Transverse colon (tissue), 4 donors: ENCODE results near the gene SPEN. TPM values are rescaled to one million over a fixed set of nuclear protein-coding genes. Genes with fewer than 3 reads are reported as not detected.
A peak's percentile ranks its signal among the peaks of the same experiment; 100 is the strongest.
"Not testable (repeated sequence)": the region's sequence is repeated elsewhere in the genome, so short reads cannot be mapped to it uniquely, and the experiment has no call there.

Experiments
- DNase-seq: peaks from one replicate; pipeline ENCODE4 v3.0.0-alpha.2; 2019
- H3K27ac ChIP-seq, 4 donors: fragments of 200-600 bp; sonication (generic); 2 replicates each; pipeline ENCODE4 v1.5.1; 2016 to 2018; ENCODE audit warnings: inconsistent platforms in 4 of 4
- H3K27me3 ChIP-seq: fragments of 200-600 bp; sonication (generic); 2 replicates; pipeline ENCODE4 v1.5.1; 2017; ENCODE audit warnings: inconsistent platforms
- H3K36me3 ChIP-seq, 4 donors: fragments of 200-600 bp; sonication (generic); 2 replicates each; pipeline ENCODE4 v1.5.1; 2017 to 2019; ENCODE audit warnings: inconsistent platforms in 4 of 4
- H3K4me1 ChIP-seq, 4 donors: fragments of 200-600 bp; sonication (generic); 2 replicates each; pipeline ENCODE4 v1.5.1; 2017 to 2020; ENCODE audit warnings: inconsistent platforms in 4 of 4
- H3K4me3 ChIP-seq, 4 donors: fragments of 200-600 bp; sonication (generic); 1 replicate in 1 of 4; 2 replicates in 3 of 4; pipeline versions ENCODE4 v1.5.1 to v1.6.1; 2017 to 2019; ENCODE audit warnings: inconsistent platforms in 4 of 4
- H3K9me3 ChIP-seq, 2 donors: fragments of 200-600 bp; sonication (generic); 2 replicates each; pipeline ENCODE4 v1.5.1; 2017 to 2019; ENCODE audit warnings: inconsistent platforms in 2 of 2
- CTCF ChIP-seq, 5 experiments: fragments of 200-600 bp in 3 of 5; fragments of 450-650 bp in 2 of 5; sonication (generic) in 3 of 5; IDR thresholded peaks; 1 replicate in 2 of 5; 2 replicates in 3 of 5; pipeline ENCODE4 v1.5.1; 2016 to 2017; ENCODE audit warnings: antibody characterized with exemption in 5 of 5, inconsistent platforms in 3 of 5, mild to moderate bottlenecking in 2 of 5, moderate library complexity in 1 of 5
- EP300 ChIP-seq: sonication (generic); formaldehyde crosslinking; IDR thresholded peaks from one replicate; pipeline ENCODE4 v1.6.1; 2017; ENCODE audit warnings: antibody characterized with exemption, low read depth
- POLR2A ChIP-seq: fragments of 450-650 bp; IDR thresholded peaks from one replicate; pipeline ENCODE4 v1.6.1; 2016; ENCODE audit warnings: antibody characterized with exemption, mild to moderate bottlenecking, moderate library complexity
- POLR2AphosphoS5 ChIP-seq, 3 donors: sonication (generic); formaldehyde crosslinking; IDR thresholded peaks; one replicate each; pipeline ENCODE4 v1.6.1; 2016; ENCODE audit warnings: antibody characterized with exemption in 3 of 3
- WGBS, 2 donors: methylation state at CpG; one replicate each; pipeline ENCODE4 v1.1.5; 2018; ENCODE audit warnings: low coverage in 1 of 2; 5-methylcytosine and 5-hydroxymethylcytosine counted together
- in situ Hi-C, 4 donors: fragments of 200-750 bp; cut with MboI; loops; one replicate each; pipeline versions ENCODE4 v1.15.0 to v1.15.1; 2017; ENCODE audit warnings: low sequenced_read_pairs in 3 of 4, low pct_ligation_motif_present in 1 of 4, low pct_unique_long_range_greater_than_20kb in 1 of 4
- intact Hi-C: fragments of 100-400 bp; cut with DNase I; formaldehyde crosslinking; loops from one replicate; pipeline ENCODE4 v1.15.1; 2023; ENCODE audit warnings: low total_unique reads
- total RNA-seq, 4 donors: library from RNA; depleted of rRNA; stranded (reverse); fragments of >200 nt; gene quantifications; one replicate each; pipeline ENCODE4 v1.1.0, GENCODE V29; 2016

The SPEN gene
- total RNA-seq, 4 donors from 2014 or later, result 28.4 to 81.9 (median 42.6) TPM

- intact Hi-C loops (no loop called here), in situ Hi-C loops (loop anchor here in 1 of 4 donors (10.0 kb wide), 1 partner anchor 149 kb away; no protein-coding TSS in a partner anchor)
- no peak overlapping the region for H3K27ac ChIP-seq
- H3K4me3 ChIP-seq, result no peak overlapping the region
- 87 to 97% methylated on average over 3 to 4 of the region's 4 CpGs for WGBS, 2 donors
- no peaks in the 10 kb centered on the region for H3K9me3 ChIP-seq
- TF ChIP-seq CTCF (IDR thresholded peaks at IDR 0.05) (no peak), POLR2AphosphoS5 (IDR thresholded peaks at IDR 0.05) (no peak), POLR2A (no peak), EP300 (no peak)
- no peaks in the 10 kb centered on the region for H3K27me3 ChIP-seq
- peaks cover 6 to 17% (median 11%) of the 10 kb centered on the region in 4 donors for H3K4me1 ChIP-seq
- H3K36me3 ChIP-seq, result peaks cover 0 to 12% (median 0%) of the 10 kb centered on the region in 4 donors
- DNase-seq, result no peak
Measured at GRCh38 chr1:15973772-15974171, 126.3 kb downstream of the SPEN start.

GRCh38 chr1:15974855-15975254 is 127.3 kb downstream of the SPEN start:
- Histone ChIP-seq H3K27ac (peak overlapping the region in 2 of 4 donors; percentile 88 to 89), H3K9me3 (no peaks in the 10 kb centered on the region), H3K4me1 (peaks cover 6 to 17% (median 11%) of the 10 kb centered on the region in 4 donors), H3K27me3 (no peaks in the 10 kb centered on the region), H3K4me3 (peak overlapping the region; percentile 59 to 95 (median 80)), H3K36me3 (peaks cover 0 to 12% (median 0%) of the 10 kb centered on the region in 4 donors)
- in situ Hi-C loops, result loop anchor here in 3 of 4 donors (10.0 to 25.0 kb wide), 2 partner anchors 150 to 163 kb away; partner anchors contain the start of gene UQCRHL (in 2 of the 3)
- TF ChIP-seq CTCF (IDR thresholded peaks at IDR 0.05) (no peak), EP300 (no peak), POLR2AphosphoS5 (IDR thresholded peaks at IDR 0.05) (no peak), POLR2A (no peak)
- intact Hi-C loops, result no loop called here
- no peak for DNase-seq
- WGBS, 2 donors, result 38 to 49% methylated on average over 4 to 9 of the region's 9 CpGs

GRCh38 chr1:15975358-15975804 is 127.9 kb downstream of the SPEN start:
- in situ Hi-C loops (loop anchor here in 3 of 4 donors (10.0 to 25.0 kb wide), 2 partner anchors 151 to 163 kb away; partner anchors contain the start of gene UQCRHL (in 2 of the 3)), intact Hi-C loops (no loop called here)
- Histone ChIP-seq H3K9me3 (no peaks in the 10 kb centered on the region), H3K36me3 (peaks cover 0 to 12% (median 0%) of the 10 kb centered on the region in 4 donors), H3K27ac (peak overlapping the region; percentile 80 to 89 (median 86)), H3K4me1 (peaks cover 6 to 17% (median 11%) of the 10 kb centered on the region in 4 donors), H3K27me3 (no peaks in the 10 kb centered on the region), H3K4me3 (peak overlapping the region; percentile 59 to 95 (median 80))
- DNase-seq, result peak; percentile 62
- TF ChIP-seq POLR2A (no peak), EP300 (no peak), CTCF (IDR thresholded peaks at IDR 0.05) (no peak), POLR2AphosphoS5 (IDR thresholded peaks at IDR 0.05) (no peak)
- WGBS, 2 donors, result 1% methylated on average over 30 of the region's 47 CpGs; no CpG with 5 or more reads in 1 of the 2 donors

- intact Hi-C loops (no loop called here), in situ Hi-C loops (loop anchor here in 3 of 4 donors (10.0 to 25.0 kb wide), 2 partner anchors 151 to 164 kb away; partner anchors contain the start of gene UQCRHL (in 2 of the 3))
- peak within 1 kb of the TSS; percentile 80 to 89 (median 86) for H3K27ac ChIP-seq
- H3K36me3 ChIP-seq, result peaks cover 0 to 12% (median 0%) of the 10 kb centered on the region in 4 donors
- no peaks in the 10 kb centered on the region for H3K27me3 ChIP-seq
- TF ChIP-seq CTCF (IDR thresholded peaks at IDR 0.05), result peak in 1 of 5 experiments; percentile 26
- peak; percentile 60 to 92 (median 84) for TF ChIP-seq POLR2AphosphoS5 (IDR thresholded peaks at IDR 0.05)
- TF ChIP-seq EP300, result no peak
- peak; percentile 81 for TF ChIP-seq POLR2A
- 9 to 55% methylated on average over 5 to 37 of the region's 47 CpGs for WGBS, 2 donors
- peak within 1 kb of the TSS; percentile 59 to 95 (median 80) for H3K4me3 ChIP-seq
- peak; percentile 96 for DNase-seq
- H3K4me1 ChIP-seq, result peaks cover 6 to 17% (median 11%) of the 10 kb centered on the region in 4 donors
- H3K9me3 ChIP-seq, result no peaks in the 10 kb centered on the region
Measured at GRCh38 chr1:15975805-15976680, 128.5 kb downstream of the SPEN start, which contains the start of gene ZBTB17. Gene ZBTB17 (minus strand): TSS chr1:15976101. CDS start chr1:15948495, 27,606 bp downstream.

- H3K27me3 ChIP-seq, H3K36me3 ChIP-seq, H3K27ac ChIP-seq, H3K4me3 ChIP-seq, H3K9me3 ChIP-seq, intact Hi-C loops, DNase-seq: not testable (repeated sequence)
- WGBS, 2 donors, result 83 to 95% methylated on average over 4 of the region's 4 CpGs
- in situ Hi-C loops, result loop anchor here in 3 of 4 donors (10.0 to 25.0 kb wide), 2 partner anchors 153 to 166 kb away; partner anchors contain the start of gene UQCRHL (in 2 of the 3)
- peaks cover 6 to 17% (median 11%) of the 10 kb centered on the region in 4 donors for H3K4me1 ChIP-seq
Measured at GRCh38 chr1:15977947-15978346, 130.4 kb downstream of the SPEN start.
